K562 (cell line): ENCODE measurements around the gene SLC13A3. TPM values are rescaled to one million over a fixed set of nuclear protein-coding genes. Genes with fewer than 3 reads are reported as not detected.

Experiments used
- ATF4 ChIP-seq: fragments of 450-650 bp; formaldehyde crosslinking; IDR thresholded peaks from 2 replicates; pipeline ENCODE4 v1.4.0; 2022; ENCODE audit warnings: mild to moderate bottlenecking, moderate library complexity
- C11orf30 ChIP-seq: fragments of 450-650 bp; IDR thresholded peaks from 2 replicates; pipeline ENCODE4 v1.6.1; 2016; ENCODE audit warnings: low read depth, mild to moderate bottlenecking
- DDX20 ChIP-seq: fragments of 450-650 bp; IDR thresholded peaks from 2 replicates; pipeline ENCODE4 v1.6.1; 2016; ENCODE audit warnings: missing genetic modification characterization, low read depth, mild to moderate bottlenecking, missing compliant biosample characterization, moderate library complexity
- HOMEZ ChIP-seq: fragments of 250-450 bp; sonication (Bioruptor Pico); IDR thresholded peaks from 2 replicates; pipeline ENCODE4 v1.4.0; 2020; ENCODE audit warnings: mild to moderate bottlenecking, moderate library complexity
- NCOA6 ChIP-seq: fragments of 450-650 bp; IDR thresholded peaks from 2 replicates; pipeline ENCODE4 v1.6.1; 2017; ENCODE audit warnings: mild to moderate bottlenecking
- NR2C2 ChIP-seq, 2 experiments: fragments of 200-800 bp in 1 of 2; sonication (Bioruptor generic) in 1 of 2; sonication (generic) in 1 of 2; formaldehyde crosslinking in 1 of 2; IDR thresholded peaks; 2 replicates each; pipeline versions ENCODE4 v1.6.1 to v1.8.0; 2016 to 2022; ENCODE audit warnings: mild to moderate bottlenecking in 1 of 2, missing compliant biosample characterization in 1 of 2, missing genetic modification characterization in 1 of 2, missing genetic modification reagents in 1 of 2
- PHF8 ChIP-seq: fragments of 200-600 bp; sonication (generic); IDR thresholded peaks from 2 replicates; pipeline ENCODE4 v1.6.1; 2012; ENCODE audit warnings: mixed run types, mild to moderate bottlenecking, inconsistent platforms, low read length, moderate library complexity, borderline replicate concordance
- SP2 ChIP-seq: IDR thresholded peaks from 2 replicates; pipeline ENCODE4 v1.6.1; 2011; ENCODE audit warnings: mild to moderate bottlenecking, low read depth, low read length, moderate library complexity; ENCODE audit not compliant: poor library complexity, severe bottlenecking; ENCODE audit errors: extremely low read depth
- SRSF1 ChIP-seq: fragments of 200-400 bp; formaldehyde crosslinking; IDR thresholded peaks from 2 replicates; pipeline ENCODE4 v1.6.1; 2017; ENCODE audit warnings: mild to moderate bottlenecking, low read depth, low read length, moderate library complexity
- TRIM24 ChIP-seq, 2 experiments: fragments of 450-650 bp; IDR thresholded peaks; 2 replicates each; pipeline ENCODE4 v1.6.1; 2016
- ZHX1 ChIP-seq: fragments of 150-350 bp; conservative IDR thresholded peaks from 2 replicates; pipeline ENCODE4 v1.6.1; 2014; ENCODE audit warnings: low read length
- ZMIZ1 ChIP-seq, 2 experiments: fragments of 150-350 bp in 1 of 2; IDR thresholded peaks; 2 replicates each; pipeline ENCODE4 v1.6.1; 2012 to 2016; ENCODE audit warnings: low read depth in 2 of 2, low read length in 2 of 2, mild to moderate bottlenecking in 1 of 2, moderate library complexity in 1 of 2
- ZNF280B ChIP-seq: fragments of 250-450 bp; sonication (Bioruptor Pico); IDR thresholded peaks from 2 replicates; pipeline ENCODE4 v1.5.1; 2021; ENCODE audit warnings: mild to moderate bottlenecking
- ZNF395 ChIP-seq: fragments of 200-800 bp; sonication (Bioruptor generic); IDR thresholded peaks from 2 replicates; pipeline ENCODE4 v1.6.1; 2017; ENCODE audit warnings: missing genetic modification characterization, missing compliant biosample characterization
- polyA plus RNA-seq, 8 experiments: library from polyadenylated mRNA; depleted of rRNA in 4 of 8; stranded (reverse) in 5 of 8; unstranded in 3 of 8; fragments of >200 nt; fragmentation: Nextera tagmentation in 2 of 8; fragmentation: Illumina TruSeq in 1 of 8; extraction: Ambion mirVana in 2 of 8; extraction: Trizol in 1 of 8; gene quantifications; 2 replicates each; pipeline versions ENCODE4 v1.2.1 to v1.2.3, GENCODE V29; 2011 to 2014; ENCODE audit warnings: inconsistent platforms in 1 of 8, missing spikeins in 1 of 8
- total RNA-seq, 7 experiments: library from RNA; depleted of rRNA in 6 of 7; stranded (reverse); fragments of >200 nt in 6 of 7; fragmentation: Illumina TruSeq in 2 of 7; extraction: Trizol in 2 of 7; gene quantifications; 2 replicates each; pipeline versions ENCODE4 v1.2.1 to v1.2.3, GENCODE V29; 2011 to 2021; ENCODE audit warnings: low replicate concordance in 1 of 7

Gene SLC13A3
- total and polyA plus RNA-seq, 9 of the 15 experiments (the other 6 are each of a cell fraction or from before 2014, with no cell fraction given): 5.5 to 16.4 (median 8.5) TPM

GRCh38 chr20:46689082-46689753, 38.0 kb upstream of the SLC13A3 start, which contains the start of gene TP53RK (continued):
- TF ChIP-seq NR2C2 (CRISPR knock-in tag; IDR thresholded peaks at IDR 0.05): no peak
- TF ChIP-seq NR2C2 (tag; IDR thresholded peaks at IDR 0.05): no peak
- no peak for TF ChIP-seq ZHX1
- TF ChIP-seq ZNF280B (CRISPR knock-in tag): no peak
- no peak for TF ChIP-seq SP2
- TF ChIP-seq NCOA6: no peak
- TF ChIP-seq TRIM24 (IDR thresholded peaks at IDR 0.05): no peak
- TF ChIP-seq PHF8: peak; percentile 92
- TF ChIP-seq C11orf30: peak; percentile 68
- TF ChIP-seq ZMIZ1 (IDR thresholded peaks at IDR 0.05; ENCODE audit: low read depth in 2 of 2, low read length in 2 of 2): no peak
- TF ChIP-seq SRSF1: 0 out of 2 replicates have a peak, but pooled peaks have one; percentile 70
- peak; percentile 84 for TF ChIP-seq ZNF395
- TF ChIP-seq HOMEZ (CRISPR knock-in tag): no peak
- no peak for TF ChIP-seq DDX20
- TF ChIP-seq ATF4 (CRISPR knock-in tag): no peak
